HepG2 (cell line): Measurements from ENCODE around the gene PRKAR1A. TPM values are rescaled to one million over a fixed set of nuclear protein-coding genes. Genes with fewer than 3 reads are reported as not detected.

Source experiments
- CENPT ChIP-seq: sonication (generic); formaldehyde crosslinking; IDR thresholded peaks from 2 replicates; pipeline ENCODE4 v1.8.0; 2022; ENCODE audit warnings: low read depth, mild to moderate bottlenecking, moderate library complexity, missing genetic modification reagents
- GTF3A ChIP-seq: sonication (generic); formaldehyde crosslinking; conservative IDR thresholded peaks from 2 replicates; pipeline ENCODE4 v1.4.0; 2020; ENCODE audit warnings: mild to moderate bottlenecking, missing genetic modification reagents
- HDAC6 ChIP-seq: fragments of 200-600 bp; sonication (generic); IDR thresholded peaks from 2 replicates; pipeline ENCODE4 v1.7.0; 2017; ENCODE audit warnings: mild to moderate bottlenecking, antibody characterized with exemption, low read length, low read depth
- HMG20B ChIP-seq: conservative IDR thresholded peaks from 2 replicates; pipeline ENCODE4 v1.6.1; 2016; ENCODE audit warnings: missing genetic modification reagents, missing compliant biosample characterization
- HNF4A ChIP-seq: sonication (generic); formaldehyde crosslinking; IDR thresholded peaks from 2 replicates; pipeline ENCODE4 v1.4.0; 2020; ENCODE audit warnings: missing genetic modification reagents
- HOXA3 ChIP-seq: sonication (generic); formaldehyde crosslinking; IDR thresholded peaks from 2 replicates; pipeline ENCODE4 v1.5.0; 2020; ENCODE audit warnings: missing genetic modification reagents
- IRF2 ChIP-seq: IDR thresholded peaks from 2 replicates; pipeline ENCODE4 v1.6.1; 2018; ENCODE audit warnings: missing genetic modification reagents, missing compliant biosample characterization
- KMT2B ChIP-seq: IDR thresholded peaks from 2 replicates; pipeline ENCODE4 v1.6.1; 2016; ENCODE audit warnings: missing genetic modification reagents, missing compliant biosample characterization
- NFYC ChIP-seq: IDR thresholded peaks from 2 replicates; pipeline ENCODE4 v1.6.1; 2016; ENCODE audit warnings: missing genetic modification reagents, missing compliant biosample characterization
- NR2F6 ChIP-seq, 2 experiments: IDR thresholded peaks; 2 replicates each; pipeline ENCODE4 v1.6.1; 2016; ENCODE audit warnings: antibody characterized with exemption in 1 of 2, mild to moderate bottlenecking in 1 of 2
- REL ChIP-seq: sonication (generic); formaldehyde crosslinking; conservative IDR thresholded peaks from 2 replicates; pipeline ENCODE4 v1.8.0; 2022; ENCODE audit warnings: mild to moderate bottlenecking, missing genetic modification reagents, moderate library complexity
- SOX5 ChIP-seq: IDR thresholded peaks from 2 replicates; pipeline ENCODE4 v1.6.1; 2016; ENCODE audit warnings: borderline replicate concordance
- SP1 ChIP-seq, 2 experiments: fragments of 450-650 bp in 1 of 2; sonication (generic) in 1 of 2; formaldehyde crosslinking in 1 of 2; IDR thresholded peaks; 2 replicates each; pipeline versions ENCODE4 v1.4.0 to v1.6.1; 2016 to 2020; ENCODE audit warnings: missing genetic modification reagents in 1 of 2
- ZFP62 ChIP-seq: sonication (generic); formaldehyde crosslinking; IDR thresholded peaks from 2 replicates; pipeline ENCODE4 v1.4.0; 2020; ENCODE audit warnings: missing genetic modification reagents
- ZNF253 ChIP-seq: sonication (generic); formaldehyde crosslinking; IDR thresholded peaks from 2 replicates; pipeline ENCODE4 v1.8.0; 2022; ENCODE audit warnings: mild to moderate bottlenecking, missing genetic modification reagents, borderline replicate concordance
- ZNF33B ChIP-seq: sonication (generic); formaldehyde crosslinking; IDR thresholded peaks from 2 replicates; pipeline ENCODE4 v1.5.1; 2020; ENCODE audit warnings: mild to moderate bottlenecking, missing genetic modification reagents
- polyA plus RNA-seq, 8 experiments: library from polyadenylated mRNA; depleted of rRNA in 3 of 8; stranded (reverse) in 7 of 8; unstranded in 1 of 8; fragments of >200 nt; fragmentation: Illumina TruSeq in 4 of 8; extraction: Trizol in 4 of 8; gene quantifications; 2 replicates each; pipeline versions ENCODE4 v1.2.1 to v1.2.3, GENCODE V29; 2011 to 2016; ENCODE audit warnings: low read depth in 4 of 8, missing spikeins in 1 of 8, mixed read lengths in 1 of 8; ENCODE audit not compliant: insufficient read depth in 1 of 8
- total RNA-seq, 5 experiments: library from RNA; depleted of rRNA; stranded (reverse); fragments of >200 nt; fragmentation: Illumina TruSeq; extraction: Trizol; gene quantifications; 2 replicates each; pipeline ENCODE4 v1.2.3, GENCODE V29; 2016; ENCODE audit warnings: low read depth in 1 of 5
- TF ChIP-seq, protein P1 (sequence below): IDR thresholded peaks from 2 replicates; pipeline ENCODE4 v1.6.1; 2016; ENCODE audit warnings: missing genetic modification reagents, missing compliant biosample characterization
- TF ChIP-seq, protein P2 (sequence below): sonication (generic); formaldehyde crosslinking; IDR thresholded peaks from 2 replicates; pipeline ENCODE4 v1.4.0; 2020; ENCODE audit warnings: missing genetic modification reagents
- TF ChIP-seq, protein P3 (sequence below): IDR thresholded peaks from 2 replicates; pipeline ENCODE4 v1.6.1; 2012; ENCODE audit warnings: low read length, improper control_type of control experiment
- TF ChIP-seq, protein P4 (sequence below): sonication (generic); formaldehyde crosslinking; IDR thresholded peaks from 2 replicates; pipeline ENCODE4 v1.4.0; 2020; ENCODE audit warnings: mild to moderate bottlenecking, missing genetic modification reagents, borderline replicate concordance
- TF ChIP-seq, protein P5 (sequence below): sonication (generic); formaldehyde crosslinking; IDR thresholded peaks from 2 replicates; pipeline ENCODE4 v1.5.0; 2020; ENCODE audit warnings: mild to moderate bottlenecking, missing genetic modification reagents

Gene PRKAR1A
- total and polyA plus RNA-seq, 2 of the 13 experiments (the other 11 are each of a cell fraction or from before 2014, with no cell fraction given), result 265 to 266 TPM

DNA sequence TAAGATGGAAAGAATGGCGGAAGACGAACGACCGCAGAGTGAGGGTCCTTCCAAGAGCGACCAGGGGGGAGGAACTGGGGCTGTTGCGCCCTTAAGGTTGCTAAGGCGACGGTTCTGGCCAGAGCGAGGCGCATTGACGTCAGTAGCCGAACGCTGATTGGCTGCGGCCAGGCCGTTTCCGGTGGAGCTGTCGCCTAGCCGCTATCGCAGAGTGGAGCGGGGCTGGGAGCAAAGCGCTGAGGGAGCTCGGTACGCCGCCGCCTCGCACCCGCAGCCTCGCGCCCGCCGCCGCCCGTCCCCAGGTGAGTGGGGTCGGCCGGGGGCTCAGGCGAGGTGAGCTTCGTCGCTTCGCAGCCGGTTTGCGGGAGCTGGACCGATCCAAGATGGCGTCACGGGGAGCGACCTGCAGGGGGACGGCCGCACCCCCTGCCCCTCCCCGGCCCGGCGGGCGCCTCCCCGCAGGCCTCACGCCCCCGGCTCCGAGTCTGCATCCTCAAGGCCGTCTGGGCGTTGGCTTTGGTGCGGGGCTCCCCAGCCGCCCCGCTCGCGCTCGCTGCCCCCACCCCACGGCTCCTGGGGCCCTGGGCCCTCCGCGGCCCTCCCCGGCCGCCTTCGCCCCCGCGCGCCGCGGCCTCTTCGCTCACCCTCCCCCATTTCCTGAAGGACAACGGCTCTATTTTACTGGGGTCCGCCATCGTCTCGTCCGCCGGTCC, at the start of gene PRKAR1A (continued):
- TF ChIP-seq, protein P1, sequence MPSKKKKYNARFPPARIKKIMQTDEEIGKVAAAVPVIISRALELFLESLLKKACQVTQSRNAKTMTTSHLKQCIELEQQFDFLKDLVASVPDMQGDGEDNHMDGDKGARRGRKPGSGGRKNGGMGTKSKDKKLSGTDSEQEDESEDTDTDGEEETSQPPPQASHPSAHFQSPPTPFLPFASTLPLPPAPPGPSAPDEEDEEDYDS (CRISPR knock-in tag), result no peak
- TF ChIP-seq NR2F6 (IDR thresholded peaks at IDR 0.05), result no peak
- no peak; the same call in 1 of the 2 replicates for TF ChIP-seq NR2F6 (CRISPR knock-in tag; IDR thresholded peaks at IDR 0.05)
- TF ChIP-seq HOXA3 (CRISPR knock-in tag), result peak; percentile 98
- TF ChIP-seq HNF4A (CRISPR knock-in tag), result no peak
- TF ChIP-seq, protein P2, sequence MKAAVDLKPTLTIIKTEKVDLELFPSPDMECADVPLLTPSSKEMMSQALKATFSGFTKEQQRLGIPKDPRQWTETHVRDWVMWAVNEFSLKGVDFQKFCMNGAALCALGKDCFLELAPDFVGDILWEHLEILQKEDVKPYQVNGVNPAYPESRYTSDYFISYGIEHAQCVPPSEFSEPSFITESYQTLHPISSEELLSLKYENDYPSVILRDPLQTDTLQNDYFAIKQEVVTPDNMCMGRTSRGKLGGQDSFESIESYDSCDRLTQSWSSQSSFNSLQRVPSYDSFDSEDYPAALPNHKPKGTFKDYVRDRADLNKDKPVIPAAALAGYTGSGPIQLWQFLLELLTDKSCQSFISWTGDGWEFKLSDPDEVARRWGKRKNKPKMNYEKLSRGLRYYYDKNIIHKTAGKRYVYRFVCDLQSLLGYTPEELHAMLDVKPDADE, result no peak; the same call in 1 of the 2 replicates
- no peak; the same call in 1 of the 2 replicates for TF ChIP-seq IRF2 (CRISPR knock-in tag)
- TF ChIP-seq, protein P3, sequence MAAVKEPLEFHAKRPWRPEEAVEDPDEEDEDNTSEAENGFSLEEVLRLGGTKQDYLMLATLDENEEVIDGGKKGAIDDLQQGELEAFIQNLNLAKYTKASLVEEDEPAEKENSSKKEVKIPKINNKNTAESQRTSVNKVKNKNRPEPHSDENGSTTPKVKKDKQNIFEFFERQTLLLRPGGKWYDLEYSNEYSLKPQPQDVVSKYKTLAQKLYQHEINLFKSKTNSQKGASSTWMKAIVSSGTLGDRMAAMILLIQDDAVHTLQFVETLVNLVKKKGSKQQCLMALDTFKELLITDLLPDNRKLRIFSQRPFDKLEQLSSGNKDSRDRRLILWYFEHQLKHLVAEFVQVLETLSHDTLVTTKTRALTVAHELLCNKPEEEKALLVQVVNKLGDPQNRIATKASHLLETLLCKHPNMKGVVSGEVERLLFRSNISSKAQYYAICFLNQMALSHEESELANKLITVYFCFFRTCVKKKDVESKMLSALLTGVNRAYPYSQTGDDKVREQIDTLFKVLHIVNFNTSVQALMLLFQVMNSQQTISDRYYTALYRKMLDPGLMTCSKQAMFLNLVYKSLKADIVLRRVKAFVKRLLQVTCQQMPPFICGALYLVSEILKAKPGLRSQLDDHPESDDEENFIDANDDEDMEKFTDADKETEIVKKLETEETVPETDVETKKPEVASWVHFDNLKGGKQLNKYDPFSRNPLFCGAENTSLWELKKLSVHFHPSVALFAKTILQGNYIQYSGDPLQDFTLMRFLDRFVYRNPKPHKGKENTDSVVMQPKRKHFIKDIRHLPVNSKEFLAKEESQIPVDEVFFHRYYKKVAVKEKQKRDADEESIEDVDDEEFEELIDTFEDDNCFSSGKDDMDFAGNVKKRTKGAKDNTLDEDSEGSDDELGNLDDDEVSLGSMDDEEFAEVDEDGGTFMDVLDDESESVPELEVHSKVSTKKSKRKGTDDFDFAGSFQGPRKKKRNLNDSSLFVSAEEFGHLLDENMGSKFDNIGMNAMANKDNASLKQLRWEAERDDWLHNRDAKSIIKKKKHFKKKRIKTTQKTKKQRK, result no peak
- peak; percentile 82 for TF ChIP-seq KMT2B (CRISPR knock-in tag)
- TF ChIP-seq, protein P4, sequence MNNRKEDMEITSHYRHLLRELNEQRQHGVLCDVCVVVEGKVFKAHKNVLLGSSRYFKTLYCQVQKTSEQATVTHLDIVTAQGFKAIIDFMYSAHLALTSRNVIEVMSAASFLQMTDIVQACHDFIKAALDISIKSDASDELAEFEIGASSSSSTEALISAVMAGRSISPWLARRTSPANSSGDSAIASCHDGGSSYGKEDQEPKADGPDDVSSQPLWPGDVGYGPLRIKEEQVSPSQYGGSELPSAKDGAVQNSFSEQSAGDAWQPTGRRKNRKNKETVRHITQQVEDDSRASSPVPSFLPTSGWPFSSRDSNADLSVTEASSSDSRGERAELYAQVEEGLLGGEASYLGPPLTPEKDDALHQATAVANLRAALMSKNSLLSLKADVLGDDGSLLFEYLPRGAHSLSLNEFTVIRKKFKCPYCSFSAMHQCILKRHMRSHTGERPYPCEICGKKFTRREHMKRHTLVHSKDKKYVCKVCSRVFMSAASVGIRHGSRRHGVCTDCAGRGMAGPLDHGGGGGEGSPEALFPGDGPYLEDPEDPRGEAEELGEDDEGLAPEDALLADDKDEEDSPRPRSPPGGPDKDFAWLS (CRISPR knock-in tag), result no peak
- peak; percentile 89 for TF ChIP-seq NFYC (CRISPR knock-in tag)
- TF ChIP-seq SOX5 (CRISPR knock-in tag), result 0 out of 2 replicates have a peak, but pooled peaks have one; percentile 29
- no peak for TF ChIP-seq ZFP62 (CRISPR knock-in tag)
- no peak for TF ChIP-seq REL (CRISPR knock-in tag)
- TF ChIP-seq, protein P5, sequence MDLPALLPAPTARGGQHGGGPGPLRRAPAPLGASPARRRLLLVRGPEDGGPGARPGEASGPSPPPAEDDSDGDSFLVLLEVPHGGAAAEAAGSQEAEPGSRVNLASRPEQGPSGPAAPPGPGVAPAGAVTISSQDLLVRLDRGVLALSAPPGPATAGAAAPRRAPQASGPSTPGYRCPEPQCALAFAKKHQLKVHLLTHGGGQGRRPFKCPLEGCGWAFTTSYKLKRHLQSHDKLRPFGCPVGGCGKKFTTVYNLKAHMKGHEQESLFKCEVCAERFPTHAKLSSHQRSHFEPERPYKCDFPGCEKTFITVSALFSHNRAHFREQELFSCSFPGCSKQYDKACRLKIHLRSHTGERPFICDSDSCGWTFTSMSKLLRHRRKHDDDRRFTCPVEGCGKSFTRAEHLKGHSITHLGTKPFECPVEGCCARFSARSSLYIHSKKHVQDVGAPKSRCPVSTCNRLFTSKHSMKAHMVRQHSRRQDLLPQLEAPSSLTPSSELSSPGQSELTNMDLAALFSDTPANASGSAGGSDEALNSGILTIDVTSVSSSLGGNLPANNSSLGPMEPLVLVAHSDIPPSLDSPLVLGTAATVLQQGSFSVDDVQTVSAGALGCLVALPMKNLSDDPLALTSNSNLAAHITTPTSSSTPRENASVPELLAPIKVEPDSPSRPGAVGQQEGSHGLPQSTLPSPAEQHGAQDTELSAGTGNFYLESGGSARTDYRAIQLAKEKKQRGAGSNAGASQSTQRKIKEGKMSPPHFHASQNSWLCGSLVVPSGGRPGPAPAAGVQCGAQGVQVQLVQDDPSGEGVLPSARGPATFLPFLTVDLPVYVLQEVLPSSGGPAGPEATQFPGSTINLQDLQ (CRISPR knock-in tag), result no peak; the same call in 1 of the 2 replicates
- TF ChIP-seq CENPT, result no peak; the same call in 1 of the 2 replicates
- TF ChIP-seq HMG20B (CRISPR knock-in tag), result no peak
- TF ChIP-seq GTF3A (CRISPR knock-in tag), result no peak
- TF ChIP-seq ZNF253 (CRISPR knock-in tag), result no peak
- TF ChIP-seq ZNF33B (CRISPR knock-in tag), result no peak
- TF ChIP-seq SP1 (IDR thresholded peaks at IDR 0.05), result no peak
- no peak; the same call in 1 of the 2 replicates for TF ChIP-seq SP1 (CRISPR knock-in tag; IDR thresholded peaks at IDR 0.05)
- TF ChIP-seq HDAC6, result no peak
